HUDEP-2 (cell line): ENCODE measurements around the gene LHFPL2.
A peak's percentile ranks its signal among the peaks of the same experiment; 100 is the strongest.

Experiments used
- DNase-seq, 76 experiments: peaks; one replicate each; lab custom pipeline; 2025; ENCODE audit not compliant: unreplicated experiment in 76 of 76; lab: John Stamatoyannopoulos, UW

LHFPL2 gene

GRCh38 chr5:78642701-78643100, 5.9 kb downstream of the LHFPL2 start:
- DNase-seq: no peak

- no peak for DNase-seq
These were observed 7.7 kb downstream of the LHFPL2 start for GRCh38 chr5:78640662-78641474.

- no peak for DNase-seq
These were observed 8.8 kb downstream of the LHFPL2 start for GRCh38 chr5:78639791-78640190.

- DNase-seq: no peak
These were observed 9.5 kb downstream of the LHFPL2 start for GRCh38 chr5:78638973-78639669.

- no peak for DNase-seq
These were observed 10.1 kb downstream of the LHFPL2 start for GRCh38 chr5:78638423-78638822.

- DNase-seq: no peak
These were observed 11.1 kb downstream of the LHFPL2 start for GRCh38 chr5:78637468-78637867.

- DNase-seq: no peak
These were observed 11.9 kb downstream of the LHFPL2 start for GRCh38 chr5:78636682-78637081.

- DNase-seq: peak in 19 of 76 experiments; percentile 7 to 42 (median 23)
These were observed 13.9 kb downstream of the LHFPL2 start for GRCh38 chr5:78634634-78635033.

- no peak for DNase-seq
These were observed 14.3 kb downstream of the LHFPL2 start for GRCh38 chr5:78634229-78634628.

GRCh38 chr5:78633700-78634099, 14.9 kb downstream of the LHFPL2 start:
- no peak for DNase-seq

GRCh38 chr5:78632467-78632866, 16.1 kb downstream of the LHFPL2 start:
- no peak for DNase-seq

GRCh38 chr5:78631931-78632330, 16.6 kb downstream of the LHFPL2 start:
- no peak for DNase-seq

- DNase-seq: no peak
These were observed 18.5 kb downstream of the LHFPL2 start for GRCh38 chr5:78630047-78630446.

GRCh38 chr5:78629624-78630023, 18.9 kb downstream of the LHFPL2 start:
- DNase-seq: peak in 3 of 76 experiments; percentile 7 to 11 (median 7)

GRCh38 chr5:78628270-78628992, 20.1 kb downstream of the LHFPL2 start:
- DNase-seq: no peak

- DNase-seq: no peak
These were observed 20.8 kb downstream of the LHFPL2 start for GRCh38 chr5:78627766-78628165.

GRCh38 chr5:78627175-78627574, 21.4 kb downstream of the LHFPL2 start:
- DNase-seq: peak in 15 of 76 experiments; percentile 2 to 42 (median 14)

GRCh38 chr5:78626009-78626571, 22.5 kb downstream of the LHFPL2 start:
- no peak for DNase-seq

GRCh38 chr5:78624992-78625391, 23.6 kb downstream of the LHFPL2 start:
- DNase-seq: no peak

- no peak for DNase-seq
These were observed 24.5 kb downstream of the LHFPL2 start for GRCh38 chr5:78624011-78624541.
